Loucy (cell line): ENCODE data around the gene LINGO3.

ENCODE experiments used
- H2AFZ ChIP-seq: fragments of 200-600 bp; sonication (generic); 2 replicates; pipeline ENCODE4 v1.6.0; 2016; ENCODE audit warnings: antibody characterized with exemption, mild to moderate bottlenecking, low read length, moderate library complexity
- H3F3A ChIP-seq: fragments of 200-600 bp; 2 replicates; pipeline ENCODE4 v1.6.0; 2016; ENCODE audit warnings: antibody characterized with exemption, low read depth, mild to moderate bottlenecking
- H3K27me3 ChIP-seq: fragments of 200-600 bp; sonication (generic); 2 replicates; pipeline ENCODE4 v1.6.1; 2014; ENCODE audit warnings: low read length, mild to moderate bottlenecking; ENCODE audit not compliant: insufficient read depth, poor library complexity, severe bottlenecking
- H3K36me3 ChIP-seq: fragments of 200-600 bp; sonication (generic); 2 replicates; pipeline ENCODE4 v1.6.1; 2016; ENCODE audit warnings: low read length; ENCODE audit not compliant: insufficient read depth
- H3K4me1 ChIP-seq: fragments of 200-600 bp; sonication (generic); 2 replicates; pipeline ENCODE4 v1.5.1; 2014; ENCODE audit warnings: low read length, mild to moderate bottlenecking; ENCODE audit not compliant: insufficient read depth, poor library complexity, severe bottlenecking
- H3K4me2 ChIP-seq: fragments of 200-600 bp; sonication (generic); 2 replicates; pipeline ENCODE4 v1.6.0; 2014; ENCODE audit warnings: antibody characterized with exemption, low read length, low read depth, mild to moderate bottlenecking; ENCODE audit not compliant: poor library complexity, severe bottlenecking
- H3K4me3 ChIP-seq: fragments of 200-600 bp; sonication (generic); 2 replicates; pipeline ENCODE4 v1.5.1; 2014; ENCODE audit warnings: low read length, mild to moderate bottlenecking, mixed read lengths; ENCODE audit not compliant: poor library complexity, severe bottlenecking
- H3K79me2 ChIP-seq: fragments of 200-600 bp; sonication (generic); 2 replicates; pipeline ENCODE4 v1.6.1; 2014; ENCODE audit warnings: low read length; ENCODE audit not compliant: insufficient read depth
- H3K9ac ChIP-seq: fragments of 200-600 bp; sonication (generic); 2 replicates; pipeline ENCODE4 v1.6.0; 2014; ENCODE audit warnings: mild to moderate bottlenecking, low read depth, low read length, moderate library complexity; ENCODE audit not compliant: poor library complexity, severe bottlenecking
- H3K9me2 ChIP-seq: fragments of 200-600 bp; sonication (generic); replicated peaks from 2 replicates; pipeline ENCODE4 v1.6.1; 2016; ENCODE audit warnings: low read depth, low read length, mixed read lengths
- H3K9me3 ChIP-seq: fragments of 200-600 bp; sonication (generic); 2 replicates; pipeline ENCODE4 v1.6.1; 2014; ENCODE audit warnings: mild to moderate bottlenecking, antibody characterized with exemption, low read length, low read depth; ENCODE audit not compliant: insufficient read depth
- H4K20me1 ChIP-seq: fragments of 200-600 bp; sonication (generic); 2 replicates; pipeline ENCODE4 v1.6.0; 2014; ENCODE audit warnings: antibody characterized with exemption, low read length, mild to moderate bottlenecking; ENCODE audit not compliant: insufficient read depth, poor library complexity, severe bottlenecking
- EZH2phosphoT487 ChIP-seq: fragments of 200-600 bp; IDR thresholded peaks from 2 replicates; pipeline ENCODE4 v1.6.1; 2018; ENCODE audit warnings: antibody characterized with exemption, mild to moderate bottlenecking, moderate library complexity, borderline replicate concordance
- TF ChIP-seq, protein P1 (sequence below): fragments of 200-600 bp; sonication (generic); conservative IDR thresholded peaks from 2 replicates; pipeline ENCODE4 v1.5.1; 2014; ENCODE audit warnings: mild to moderate bottlenecking, antibody characterized with exemption, low read length

The LINGO3 gene

GRCh38 chr19:2308114-2308556 is at the start of gene LINGO3:
Gene LINGO3, minus strand, starts transcription at chr19:2308154. Its CDS starts 16,378 bp downstream, at chr19:2291776.
- Histone ChIP-seq H3K4me3 (no peak within 1 kb of the TSS), H3K4me2 (no peak within 1 kb of the TSS), H2AFZ (no peak within 1 kb of the TSS), H4K20me1 (no peaks in the 10 kb centered on the region), H3K27me3 (no peaks in the 10 kb centered on the region), H3K36me3 (no peaks in the 10 kb centered on the region), H3K9me2 (no peaks in the 10 kb centered on the region), H3K9ac (no peak within 1 kb of the TSS), H3K79me2 (no peaks in the 10 kb centered on the region), H3K9me3 (no peaks in the 10 kb centered on the region), H3K4me1 (no peaks in the 10 kb centered on the region), H3F3A (no peaks in the 10 kb centered on the region)
- TF ChIP-seq, protein P1, sequence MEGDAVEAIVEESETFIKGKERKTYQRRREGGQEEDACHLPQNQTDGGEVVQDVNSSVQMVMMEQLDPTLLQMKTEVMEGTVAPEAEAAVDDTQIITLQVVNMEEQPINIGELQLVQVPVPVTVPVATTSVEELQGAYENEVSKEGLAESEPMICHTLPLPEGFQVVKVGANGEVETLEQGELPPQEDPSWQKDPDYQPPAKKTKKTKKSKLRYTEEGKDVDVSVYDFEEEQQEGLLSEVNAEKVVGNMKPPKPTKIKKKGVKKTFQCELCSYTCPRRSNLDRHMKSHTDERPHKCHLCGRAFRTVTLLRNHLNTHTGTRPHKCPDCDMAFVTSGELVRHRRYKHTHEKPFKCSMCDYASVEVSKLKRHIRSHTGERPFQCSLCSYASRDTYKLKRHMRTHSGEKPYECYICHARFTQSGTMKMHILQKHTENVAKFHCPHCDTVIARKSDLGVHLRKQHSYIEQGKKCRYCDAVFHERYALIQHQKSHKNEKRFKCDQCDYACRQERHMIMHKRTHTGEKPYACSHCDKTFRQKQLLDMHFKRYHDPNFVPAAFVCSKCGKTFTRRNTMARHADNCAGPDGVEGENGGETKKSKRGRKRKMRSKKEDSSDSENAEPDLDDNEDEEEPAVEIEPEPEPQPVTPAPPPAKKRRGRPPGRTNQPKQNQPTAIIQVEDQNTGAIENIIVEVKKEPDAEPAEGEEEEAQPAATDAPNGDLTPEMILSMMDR = no peak
- TF ChIP-seq EZH2phosphoT487 = no peak

GRCh38 chr19:2356036-2356646 is 48.2 kb upstream of the LINGO3 start:
- no peak overlapping the region for H3K4me3 ChIP-seq

GRCh38 chr19:2355168-2356035 is 47.4 kb upstream of the LINGO3 start:
- no peak overlapping the region for H3K9ac ChIP-seq
- H3K36me3 ChIP-seq = peaks cover 10% of the 10 kb centered on the region; the same call in 1 of the 2 replicates
- H3K4me2 ChIP-seq = no peak overlapping the region
- H3K4me1 ChIP-seq = no peaks in the 10 kb centered on the region
- no peaks in the 10 kb centered on the region for H4K20me1 ChIP-seq
- no peaks in the 10 kb centered on the region for H3K9me2 ChIP-seq
- H3K9me3 ChIP-seq = no peaks in the 10 kb centered on the region
- no peak for TF ChIP-seq EZH2phosphoT487
- TF ChIP-seq, protein P1 = no peak
- no peaks in the 10 kb centered on the region for H3F3A ChIP-seq
- no peak overlapping the region for H3K4me3 ChIP-seq
- H2AFZ ChIP-seq = no peak overlapping the region
- no peaks in the 10 kb centered on the region for H3K79me2 ChIP-seq
- no peaks in the 10 kb centered on the region for H3K27me3 ChIP-seq

More at GRCh38 chr19:2356036-2356646, 48.2 kb upstream of the LINGO3 start:
- no peak overlapping the region for H2AFZ ChIP-seq
- TF ChIP-seq, protein P1 = no peak
- no peak for TF ChIP-seq EZH2phosphoT487
- no peaks in the 10 kb centered on the region for H4K20me1 ChIP-seq
- no peaks in the 10 kb centered on the region for H3K79me2 ChIP-seq
- no peaks in the 10 kb centered on the region for H3K9me2 ChIP-seq
- H3K4me1 ChIP-seq = no peaks in the 10 kb centered on the region
- no peaks in the 10 kb centered on the region for H3F3A ChIP-seq
- H3K9ac ChIP-seq = no peak overlapping the region
- H3K36me3 ChIP-seq = peaks cover 10% of the 10 kb centered on the region; the same call in 1 of the 2 replicates
- no peaks in the 10 kb centered on the region for H3K27me3 ChIP-seq
- no peaks in the 10 kb centered on the region for H3K9me3 ChIP-seq
- H3K4me2 ChIP-seq = no peak overlapping the region
